AG04449 (cell line): ENCODE results near the gene ZBTB11.

ENCODE experiments used
- CTCF ChIA-PET: fragments of 350-600 bp; formaldehyde crosslinking; extraction: SDS; loops from one replicate; lab custom pipeline; 2021; ENCODE audit warnings: antibody characterized with exemption; lab: Yijun Ruan, JAX
- POLR2A ChIA-PET: fragments of 400-600, 350-600 bp; formaldehyde crosslinking; extraction: SDS; loops from one replicate; lab custom pipeline; 2020; ENCODE audit warnings: antibody characterized with exemption, inconsistent platforms; lab: Yijun Ruan, JAX
- DNase-seq: peaks from one replicate; pipeline ENCODE4 v3.0.0-alpha.2; 2010; ENCODE audit warnings: low read depth, low spot score
- H3K4me3 ChIP-seq: 2 replicates; pipeline ENCODE4 v1.5.1; 2011; ENCODE audit warnings: low read depth, mild to moderate bottlenecking, control low read depth, low read length
- TF ChIP-seq, protein P1 (sequence below): IDR thresholded peaks from one replicate; pipeline ENCODE4 v1.5.1; 2011; ENCODE audit warnings: mild to moderate bottlenecking, moderate library complexity, low read length, control low read depth, inconsistent platforms; ENCODE audit not compliant: insufficient read depth; ENCODE audit errors: missing control alignments

ZBTB11 gene, protein sequence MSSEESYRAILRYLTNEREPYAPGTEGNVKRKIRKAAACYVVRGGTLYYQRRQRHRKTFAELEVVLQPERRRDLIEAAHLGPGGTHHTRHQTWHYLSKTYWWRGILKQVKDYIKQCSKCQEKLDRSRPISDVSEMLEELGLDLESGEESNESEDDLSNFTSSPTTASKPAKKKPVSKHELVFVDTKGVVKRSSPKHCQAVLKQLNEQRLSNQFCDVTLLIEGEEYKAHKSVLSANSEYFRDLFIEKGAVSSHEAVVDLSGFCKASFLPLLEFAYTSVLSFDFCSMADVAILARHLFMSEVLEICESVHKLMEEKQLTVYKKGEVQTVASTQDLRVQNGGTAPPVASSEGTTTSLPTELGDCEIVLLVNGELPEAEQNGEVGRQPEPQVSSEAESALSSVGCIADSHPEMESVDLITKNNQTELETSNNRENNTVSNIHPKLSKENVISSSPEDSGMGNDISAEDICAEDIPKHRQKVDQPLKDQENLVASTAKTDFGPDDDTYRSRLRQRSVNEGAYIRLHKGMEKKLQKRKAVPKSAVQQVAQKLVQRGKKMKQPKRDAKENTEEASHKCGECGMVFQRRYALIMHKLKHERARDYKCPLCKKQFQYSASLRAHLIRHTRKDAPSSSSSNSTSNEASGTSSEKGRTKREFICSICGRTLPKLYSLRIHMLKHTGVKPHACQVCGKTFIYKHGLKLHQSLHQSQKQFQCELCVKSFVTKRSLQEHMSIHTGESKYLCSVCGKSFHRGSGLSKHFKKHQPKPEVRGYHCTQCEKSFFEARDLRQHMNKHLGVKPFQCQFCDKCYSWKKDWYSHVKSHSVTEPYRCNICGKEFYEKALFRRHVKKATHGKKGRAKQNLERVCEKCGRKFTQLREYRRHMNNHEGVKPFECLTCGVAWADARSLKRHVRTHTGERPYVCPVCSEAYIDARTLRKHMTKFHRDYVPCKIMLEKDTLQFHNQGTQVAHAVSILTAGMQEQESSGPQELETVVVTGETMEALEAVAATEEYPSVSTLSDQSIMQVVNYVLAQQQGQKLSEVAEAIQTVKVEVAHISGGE

DNA sequence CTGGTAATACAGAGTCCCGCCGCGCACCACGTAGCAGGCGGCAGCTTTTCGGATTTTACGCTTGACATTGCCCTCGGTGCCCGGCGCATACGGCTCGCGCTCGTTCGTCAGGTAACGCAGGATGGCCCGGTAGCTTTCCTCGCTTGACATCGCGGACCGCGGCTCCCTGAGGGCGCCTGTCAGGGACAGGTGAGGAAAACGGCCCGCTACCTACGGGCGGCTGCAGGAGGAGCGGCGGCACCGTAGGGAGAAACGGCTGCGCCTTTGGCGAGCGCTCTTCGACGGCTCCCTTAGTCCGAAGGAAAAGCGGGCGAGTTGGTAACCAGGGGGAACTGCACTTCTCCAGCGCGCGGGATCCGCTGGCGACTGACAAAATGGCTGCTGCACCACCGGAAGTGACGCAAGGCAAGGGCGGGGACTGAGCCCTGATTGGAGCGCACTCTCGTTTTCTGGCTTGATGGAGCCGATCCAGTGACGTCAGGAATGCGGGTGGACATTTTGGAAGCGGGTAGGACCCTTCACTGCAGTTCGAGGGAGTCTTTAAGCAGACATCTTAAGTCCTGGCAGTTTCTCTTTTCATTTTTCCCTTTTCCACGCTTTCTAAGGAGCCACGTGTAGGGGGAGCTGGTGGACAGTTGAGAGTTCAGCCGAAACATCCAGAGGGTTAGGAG is at the start of gene ZBTB11:
ZBTB11 (minus strand) TSS at position 368 of the 671 bp plus-strand sequence; CDS start at position 150, 218 bp downstream.
- TF ChIP-seq, protein P1, sequence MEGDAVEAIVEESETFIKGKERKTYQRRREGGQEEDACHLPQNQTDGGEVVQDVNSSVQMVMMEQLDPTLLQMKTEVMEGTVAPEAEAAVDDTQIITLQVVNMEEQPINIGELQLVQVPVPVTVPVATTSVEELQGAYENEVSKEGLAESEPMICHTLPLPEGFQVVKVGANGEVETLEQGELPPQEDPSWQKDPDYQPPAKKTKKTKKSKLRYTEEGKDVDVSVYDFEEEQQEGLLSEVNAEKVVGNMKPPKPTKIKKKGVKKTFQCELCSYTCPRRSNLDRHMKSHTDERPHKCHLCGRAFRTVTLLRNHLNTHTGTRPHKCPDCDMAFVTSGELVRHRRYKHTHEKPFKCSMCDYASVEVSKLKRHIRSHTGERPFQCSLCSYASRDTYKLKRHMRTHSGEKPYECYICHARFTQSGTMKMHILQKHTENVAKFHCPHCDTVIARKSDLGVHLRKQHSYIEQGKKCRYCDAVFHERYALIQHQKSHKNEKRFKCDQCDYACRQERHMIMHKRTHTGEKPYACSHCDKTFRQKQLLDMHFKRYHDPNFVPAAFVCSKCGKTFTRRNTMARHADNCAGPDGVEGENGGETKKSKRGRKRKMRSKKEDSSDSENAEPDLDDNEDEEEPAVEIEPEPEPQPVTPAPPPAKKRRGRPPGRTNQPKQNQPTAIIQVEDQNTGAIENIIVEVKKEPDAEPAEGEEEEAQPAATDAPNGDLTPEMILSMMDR, result peak; percentile 67
- ChIA-PET POLR2A (interaction anchor here (1.5 to 4.7 kb wide), 4 partner anchors 9 to 103 kb away, joined by 3 to 38 read pairs (median 6); partner anchors contain the start of genes PCNP and RPL24), CTCF (interaction anchor here (1.2 to 4.7 kb wide), 5 partner anchors 9 to 103 kb away, joined by 3 to 35 read pairs (median 17); partner anchors contain the start of genes PCNP and RPL24)
- peak; percentile 98 for DNase-seq
- peak within 1 kb of the TSS; percentile 99 for H3K4me3 ChIP-seq

DNA sequence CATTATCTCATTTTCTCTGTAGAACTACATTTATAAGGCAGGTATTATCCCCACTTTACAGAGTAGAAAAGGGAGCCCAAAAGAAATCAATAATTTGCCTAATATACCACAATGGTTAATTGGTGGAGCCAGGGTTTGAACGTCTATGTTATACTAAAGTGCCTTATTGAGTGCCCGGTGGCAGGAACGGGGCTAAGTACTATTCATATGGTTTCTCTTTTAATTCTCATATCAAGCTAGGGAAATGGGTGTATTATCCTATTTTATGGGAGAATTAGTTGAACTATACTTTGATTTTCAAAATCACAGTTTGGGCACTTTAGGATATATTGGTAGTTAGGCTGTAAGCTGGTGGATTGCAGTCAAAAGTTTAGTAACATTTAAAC is 49.0 kb upstream of the ZBTB11 start:
- peak overlapping the region; percentile 65 for H3K4me3 ChIP-seq
- TF ChIP-seq, protein P1, result no peak
- DNase-seq, result no peak
- CTCF ChIA-PET, result interaction anchor here (0.9 kb wide), 1 partner anchor 500 kb away, joined by 3 read pairs; no protein-coding TSS in a partner anchor
- POLR2A ChIA-PET, result no interaction called here

DNA sequence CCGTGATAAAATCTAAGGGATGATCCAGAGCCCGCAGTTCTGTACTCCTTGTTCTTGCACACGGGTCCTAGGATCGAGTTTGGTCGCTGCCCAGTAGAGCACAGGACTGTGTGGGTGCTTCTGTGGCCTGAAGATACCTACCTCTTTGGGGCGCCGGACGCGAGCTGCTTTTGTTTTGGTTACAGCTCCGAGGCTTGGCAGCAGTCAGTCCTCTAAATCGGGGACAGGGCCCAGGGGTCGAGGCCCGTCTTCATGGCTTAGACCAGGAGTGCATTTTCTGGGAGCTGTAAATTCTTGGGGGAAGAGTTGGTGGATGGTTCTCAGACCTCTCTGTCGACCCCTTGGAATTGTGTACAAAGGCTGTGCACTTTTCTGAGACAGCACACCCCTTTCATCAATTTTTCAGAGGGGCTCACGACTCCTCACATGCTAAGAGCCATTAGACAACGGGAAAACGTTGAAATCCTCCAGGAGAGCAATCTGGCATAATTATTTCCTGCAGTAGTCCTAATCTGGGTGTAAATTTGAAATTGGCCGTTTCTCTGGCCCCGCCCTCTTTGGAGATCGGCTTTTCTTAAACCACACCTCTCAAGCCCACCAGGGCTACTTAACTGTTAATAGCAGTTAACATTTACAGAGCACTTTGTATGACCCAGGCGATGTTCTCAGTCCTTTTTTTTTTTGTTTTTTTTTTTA is 48.4 kb upstream of the ZBTB11 start:
- POLR2A ChIA-PET, result interaction anchor here (1.3 kb wide), 1 partner anchor 39 kb away, joined by 7 read pairs; the partner anchor contains the start of gene RPL24
- TF ChIP-seq, protein P1, result no peak
- no peak for DNase-seq
- CTCF ChIA-PET, result interaction anchor here (0.9 to 1.6 kb wide), 3 partner anchors 17 to 500 kb away, joined by 3 to 12 read pairs (median 3); no protein-coding TSS in a partner anchor
- peak overlapping the region; percentile 65 for H3K4me3 ChIP-seq

DNA sequence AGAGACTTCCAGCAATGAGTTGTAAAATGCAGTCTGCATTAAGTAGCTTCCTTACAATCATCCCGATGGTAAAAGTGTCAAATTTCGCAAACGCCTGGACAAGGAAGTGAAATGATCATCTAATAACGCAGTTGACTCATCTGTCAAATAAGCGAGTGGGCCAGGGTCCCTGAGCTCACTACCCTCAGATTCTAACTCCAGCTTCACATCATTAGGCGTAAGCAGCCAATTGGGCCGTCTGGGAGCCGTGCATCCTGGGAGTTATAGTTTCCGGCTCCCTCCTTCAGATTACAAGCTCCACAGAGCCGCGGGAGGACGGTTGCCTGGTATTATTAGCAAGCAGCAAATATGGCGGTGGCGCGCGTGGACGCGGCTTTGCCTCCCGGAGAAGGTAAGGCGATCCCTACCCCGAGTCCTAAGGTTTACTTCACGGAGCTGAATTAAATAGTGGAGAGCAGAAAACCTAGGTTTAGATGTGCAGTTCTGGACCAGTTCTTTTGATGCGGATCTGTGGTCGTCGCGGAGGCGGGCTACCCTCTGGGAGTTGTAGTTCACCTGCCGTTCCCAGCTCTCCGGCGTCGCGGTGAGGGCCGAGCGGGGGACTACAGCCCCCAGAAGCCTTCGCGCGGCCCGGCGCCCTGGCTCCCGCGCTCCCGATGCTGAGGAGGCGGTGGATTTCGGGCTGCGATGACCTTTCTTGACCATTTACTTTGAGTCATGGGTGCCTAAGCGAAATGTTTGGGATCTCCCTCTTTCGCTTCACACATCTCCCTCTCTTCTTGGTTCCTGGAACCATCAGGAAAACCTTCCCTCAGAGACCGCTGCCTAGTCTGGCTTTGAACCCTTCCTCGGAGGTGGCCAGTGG is 47.6 kb upstream of the ZBTB11 start, which contains the start of gene CEP97:
CEP97 (plus strand) TSS at position 286 of the 865 bp plus-strand sequence; CDS start at position 349, 63 bp downstream.
- POLR2A ChIA-PET, result interaction anchor here (1.3 kb wide), 1 partner anchor 38 kb away, joined by 7 read pairs; the partner anchor contains the start of gene RPL24
- H3K4me3 ChIP-seq, result peak within 1 kb of the TSS; percentile 65
- peak; percentile 47 for DNase-seq
- CTCF ChIA-PET, result interaction anchor here (0.9 to 1.6 kb wide), 3 partner anchors 16 to 78 kb away, joined by 3 to 12 read pairs (median 3); no protein-coding TSS in a partner anchor
- TF ChIP-seq, protein P1, result no peak
